HG03571 (cell line): ENCODE results near the gene CD300LD.

Experiments
- ATAC-seq: cut with Tn5 transposase; IDR thresholded peaks from one replicate; pipeline ENCODE4 v1.9.1; 2021; ENCODE audit not compliant: unreplicated experiment

Gene CD300LD

DNA sequence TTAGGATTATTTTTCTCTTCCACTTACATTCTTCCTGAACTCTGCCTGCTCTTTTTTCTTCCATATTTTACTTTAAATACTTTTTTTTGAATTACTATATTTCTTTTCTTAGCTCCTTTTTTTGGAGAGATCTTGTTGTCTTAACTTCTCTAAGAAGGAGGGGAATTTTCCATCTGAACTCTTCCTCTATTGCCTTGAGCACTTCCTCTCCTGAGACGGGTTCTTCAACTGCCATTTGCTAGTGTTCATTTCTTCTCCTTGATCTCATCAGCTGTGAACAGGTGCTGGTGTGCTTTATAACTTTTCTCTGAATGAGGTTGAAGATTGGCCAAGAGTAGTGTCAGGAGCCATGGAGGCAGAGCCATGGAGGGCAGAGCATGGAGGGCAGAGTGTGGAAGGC, 15.1 kb upstream of the CD300LD start:
- no peak for ATAC-seq

DNA sequence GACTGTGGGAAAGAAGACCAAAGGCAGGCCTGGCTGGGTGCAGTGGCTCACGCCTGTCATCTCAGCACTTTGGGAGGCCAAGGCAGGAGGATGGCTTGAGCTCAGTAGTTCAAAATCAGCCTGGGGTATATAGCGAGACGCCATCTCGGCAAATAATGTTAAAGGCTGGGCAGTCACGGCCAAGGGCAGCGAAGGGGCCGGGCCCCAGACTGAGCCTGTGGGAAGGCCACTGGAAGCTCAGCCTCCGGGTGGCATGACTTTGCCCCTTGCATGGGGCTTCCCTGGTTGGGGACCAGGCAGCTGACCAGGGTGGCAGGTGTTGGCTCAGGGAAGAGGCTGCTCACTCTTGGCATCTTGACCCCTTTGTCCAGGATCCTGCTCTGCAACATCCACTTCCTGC, 14.0 kb upstream of the CD300LD start:
- no peak for ATAC-seq

DNA sequence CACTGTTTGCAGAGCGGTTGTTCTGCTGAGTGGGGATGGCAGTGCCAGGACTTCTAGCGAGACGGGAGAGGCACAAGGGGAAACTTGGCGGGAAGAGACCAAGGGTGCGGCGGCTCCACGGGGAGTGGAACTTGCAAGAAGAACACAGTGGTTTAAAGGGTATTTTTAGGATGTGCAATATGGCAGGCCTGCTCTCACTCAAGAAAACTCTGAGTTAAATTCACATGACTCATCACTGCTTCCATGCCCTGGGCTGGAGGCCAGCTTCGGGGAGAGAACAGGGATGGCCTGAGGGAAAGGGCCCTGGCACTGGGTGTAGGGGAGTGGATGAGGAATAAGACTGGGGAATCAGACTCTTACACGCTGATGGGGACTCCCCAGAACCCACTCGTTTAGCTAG, 13.3 kb upstream of the CD300LD start:
- no peak for ATAC-seq

DNA sequence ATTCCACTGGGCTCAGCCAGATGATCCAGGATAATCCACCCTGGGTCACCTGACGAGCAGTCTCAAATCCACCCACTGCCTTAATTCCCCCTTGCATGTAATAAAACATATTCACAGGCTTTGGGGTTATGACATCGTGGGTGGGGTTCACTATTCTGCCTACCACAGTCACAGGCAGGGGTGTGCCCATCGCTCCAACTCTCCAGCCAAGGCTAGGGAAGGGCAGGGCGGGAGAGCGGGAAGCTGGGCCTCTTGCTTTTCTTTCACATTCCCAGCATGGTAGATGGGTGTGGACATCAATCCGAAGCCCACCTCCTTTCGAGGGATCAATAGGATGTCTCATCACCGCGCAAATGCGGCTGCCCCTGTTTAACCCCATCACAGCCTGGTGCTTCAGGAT, 12.7 kb upstream of the CD300LD start:
- ATAC-seq: no peak

DNA sequence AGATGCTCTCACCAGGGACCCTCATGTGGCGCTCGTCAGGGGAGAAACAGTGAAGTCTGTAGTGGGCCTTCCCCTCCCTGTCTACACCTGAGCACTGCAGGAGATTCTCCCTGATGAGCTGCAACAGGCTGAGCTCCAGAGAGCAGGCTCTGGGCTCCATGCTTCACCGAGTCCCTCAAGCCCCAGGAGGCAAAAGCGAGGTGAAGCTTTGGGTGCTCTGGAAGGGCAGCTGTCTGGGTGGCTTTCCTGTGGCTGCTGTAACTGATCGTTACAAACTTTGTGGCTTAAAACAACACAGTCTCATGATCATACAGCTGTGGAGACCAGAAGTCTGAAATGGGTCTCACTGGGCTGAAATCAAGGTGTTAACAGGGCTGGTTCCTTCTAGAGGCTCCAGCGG, 12.1 kb upstream of the CD300LD start:
- ATAC-seq: no peak

DNA sequence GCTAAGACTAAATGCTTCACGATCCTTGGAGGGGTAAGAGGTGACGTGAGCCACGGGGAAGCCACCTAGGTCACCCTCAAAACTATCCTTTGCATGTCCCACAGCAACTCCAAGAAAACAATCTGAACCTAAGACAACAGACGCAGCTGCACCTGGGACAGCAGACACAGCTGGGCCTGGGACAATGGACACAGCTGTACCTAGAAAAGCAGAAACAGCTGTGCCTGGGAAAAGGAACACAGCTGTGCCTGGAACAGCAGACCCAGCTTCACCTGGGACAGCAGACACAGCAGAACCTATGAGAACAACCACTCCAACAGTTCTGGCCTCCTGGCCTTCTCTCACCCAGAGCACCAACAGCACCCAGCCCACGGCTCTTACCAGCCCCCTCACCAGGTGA, 11.7 kb upstream of the CD300LD start:
- ATAC-seq: no peak

DNA sequence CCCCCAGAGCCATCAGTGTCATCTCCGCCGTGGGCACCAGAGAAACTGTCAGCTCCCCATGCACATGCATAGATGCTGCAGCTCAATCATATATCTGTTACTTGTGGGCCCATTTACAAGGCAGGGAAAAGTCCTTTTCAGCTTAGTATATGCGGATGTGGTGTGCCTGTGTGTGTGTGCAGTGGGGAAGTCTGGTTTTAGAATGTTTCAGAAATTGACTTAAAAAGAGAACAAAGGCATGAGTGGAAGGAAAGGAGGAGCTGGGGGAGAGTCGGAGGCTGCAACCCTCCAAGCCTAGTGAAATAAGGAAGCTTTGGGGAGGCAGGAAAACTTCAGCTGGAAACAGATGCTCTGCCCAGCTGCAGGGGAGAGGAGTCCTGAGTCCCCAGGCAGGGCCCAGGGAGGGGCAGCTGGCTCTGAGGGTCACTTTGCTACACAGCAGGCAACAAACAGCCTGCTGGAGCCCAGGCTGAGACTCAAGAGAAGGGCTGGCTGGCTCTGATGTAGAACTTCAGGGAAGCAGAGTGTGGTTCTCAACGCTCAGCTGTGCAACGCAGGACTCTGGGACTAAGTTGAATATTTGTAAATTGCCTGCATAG, 11.1 kb upstream of the CD300LD start:
- no peak for ATAC-seq

DNA sequence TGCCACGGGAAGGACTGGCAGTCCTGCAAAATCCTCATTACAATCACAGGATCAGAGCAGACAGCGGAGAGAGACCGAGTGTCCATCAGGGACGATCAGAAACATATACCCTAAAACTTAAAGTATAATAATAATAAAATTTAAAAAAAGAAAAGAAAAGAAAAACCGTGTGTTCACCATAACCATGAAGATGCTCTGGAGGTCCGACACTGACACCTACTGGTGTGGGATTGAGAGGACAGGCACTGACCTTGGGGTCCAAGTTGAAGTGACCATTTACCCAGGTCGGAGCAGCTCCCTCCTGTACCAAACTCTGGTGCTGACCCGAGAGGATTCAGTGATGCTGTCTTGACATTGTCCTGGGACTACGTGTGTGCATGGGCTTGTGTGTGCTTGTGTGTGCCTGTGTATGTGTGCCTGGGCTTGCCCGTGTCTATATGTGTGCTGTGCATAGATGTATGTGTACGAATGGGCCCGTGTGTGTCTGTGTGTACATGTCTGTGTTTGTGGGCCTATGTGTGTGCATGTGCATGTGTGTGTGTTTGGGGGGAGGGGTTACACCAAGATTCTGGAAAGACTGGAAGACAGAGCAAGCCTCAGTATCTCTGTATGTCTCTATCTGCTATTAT, 10.0 kb upstream of the CD300LD start:
- no peak for ATAC-seq

DNA sequence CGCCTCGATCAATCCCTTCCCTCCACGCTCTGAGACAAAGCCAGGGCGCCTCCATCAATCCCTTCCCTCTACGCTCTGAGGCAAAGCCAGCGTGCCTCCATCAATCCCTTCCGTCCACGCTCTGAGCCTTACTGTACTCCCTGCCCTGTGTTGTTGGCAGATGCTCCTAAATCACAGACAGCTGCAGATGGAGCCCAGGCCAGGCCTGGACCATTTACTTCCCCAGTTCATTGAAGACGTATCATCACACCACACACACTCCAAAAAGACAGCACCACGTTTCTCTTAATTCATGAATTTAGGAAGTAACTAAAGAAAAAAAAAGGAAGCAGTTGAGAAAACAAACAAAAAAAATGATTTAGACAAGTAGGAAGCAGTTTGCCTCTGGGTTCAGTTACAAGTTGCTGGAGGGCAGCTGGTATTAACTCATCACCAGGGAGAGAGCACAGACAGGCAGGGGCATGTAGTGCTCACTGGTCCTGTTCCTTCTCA, 7.4 kb upstream of the CD300LD start:
- ATAC-seq: no peak

DNA sequence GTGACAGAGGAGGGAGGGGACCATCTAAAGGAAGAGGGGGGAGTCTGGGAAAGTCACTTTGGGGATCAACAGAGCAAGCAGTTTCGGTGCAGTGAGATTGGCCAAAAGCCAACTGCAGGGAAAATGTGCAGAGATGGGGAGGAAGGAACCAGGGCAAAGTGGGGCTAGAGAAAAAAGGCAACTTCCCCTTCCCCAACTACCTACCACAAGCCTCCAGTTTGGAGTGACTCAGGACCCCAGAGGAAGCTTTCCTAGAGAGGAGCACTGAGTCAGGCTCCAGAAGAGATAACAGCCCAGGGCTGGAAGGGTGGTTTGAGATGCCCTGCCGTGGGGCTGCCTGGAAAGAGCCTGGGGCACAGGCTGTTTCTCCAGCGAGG, 6.9 kb upstream of the CD300LD start:
- ATAC-seq: no peak

DNA sequence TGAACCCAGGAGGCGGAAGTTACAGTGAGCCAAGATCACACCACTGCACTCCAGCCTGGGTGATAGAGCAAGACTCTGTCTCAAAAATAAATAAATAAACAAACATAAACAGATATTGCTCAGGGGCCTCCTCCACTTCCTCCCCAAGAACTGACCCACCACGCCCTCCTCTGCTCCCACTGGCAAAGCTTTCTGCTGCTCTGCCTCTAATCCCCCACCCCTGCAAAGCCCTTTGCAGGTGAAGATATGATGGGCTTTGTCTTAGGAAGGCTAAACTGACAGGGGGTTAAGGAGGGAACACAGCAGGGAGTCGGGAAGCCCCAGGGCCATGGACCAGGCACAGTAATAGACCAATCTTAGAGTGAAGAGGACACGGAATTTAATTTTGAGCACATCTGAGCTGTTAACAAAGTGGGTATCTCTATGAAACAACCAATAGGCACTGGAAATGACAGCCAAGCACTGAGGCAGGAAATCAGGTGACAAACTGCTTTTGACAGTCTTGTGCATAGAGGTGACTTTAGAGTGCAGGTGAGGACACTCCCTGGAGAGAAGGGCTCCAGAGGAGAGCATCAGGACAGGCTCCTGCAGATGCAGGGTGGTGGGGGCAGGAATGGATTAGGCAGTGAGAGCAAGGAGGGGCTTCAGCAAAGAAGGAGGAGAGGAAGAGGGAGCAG, 6.4 kb upstream of the CD300LD start:
- ATAC-seq: no peak

DNA sequence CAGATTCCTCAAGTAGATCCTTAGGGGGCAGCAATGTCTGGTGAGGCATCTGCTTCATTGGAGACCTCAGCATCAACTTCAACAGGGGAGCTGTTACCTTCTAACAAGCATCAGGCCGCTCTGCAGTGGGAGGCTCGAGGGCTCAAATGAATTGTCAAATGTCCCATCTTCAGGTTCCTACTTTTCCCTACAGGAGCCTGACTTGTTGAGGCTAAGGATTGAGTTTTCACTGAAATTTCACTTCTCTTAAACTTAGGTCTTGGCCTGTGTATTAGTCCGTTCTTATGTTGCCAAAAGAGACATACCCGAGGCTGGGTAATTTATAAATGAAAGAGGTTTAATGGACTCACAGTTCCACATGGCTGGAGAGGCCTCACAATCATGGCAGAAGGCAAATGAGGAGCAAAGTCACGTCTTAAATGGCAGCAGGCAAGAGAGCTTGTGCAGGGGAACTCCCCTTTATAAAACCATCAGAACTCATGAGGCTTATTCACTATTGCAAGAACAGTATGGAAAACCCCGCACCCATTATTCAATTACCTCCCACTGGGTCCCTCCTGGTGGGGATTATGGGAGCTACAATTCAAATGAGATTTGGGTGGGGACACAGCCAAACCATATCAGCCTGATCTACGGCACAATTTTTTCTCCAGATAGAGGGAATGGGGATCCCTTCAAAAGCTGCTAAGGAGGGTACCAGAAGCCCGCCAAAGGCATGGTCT, 5.1 kb upstream of the CD300LD start:
- ATAC-seq: no peak

DNA sequence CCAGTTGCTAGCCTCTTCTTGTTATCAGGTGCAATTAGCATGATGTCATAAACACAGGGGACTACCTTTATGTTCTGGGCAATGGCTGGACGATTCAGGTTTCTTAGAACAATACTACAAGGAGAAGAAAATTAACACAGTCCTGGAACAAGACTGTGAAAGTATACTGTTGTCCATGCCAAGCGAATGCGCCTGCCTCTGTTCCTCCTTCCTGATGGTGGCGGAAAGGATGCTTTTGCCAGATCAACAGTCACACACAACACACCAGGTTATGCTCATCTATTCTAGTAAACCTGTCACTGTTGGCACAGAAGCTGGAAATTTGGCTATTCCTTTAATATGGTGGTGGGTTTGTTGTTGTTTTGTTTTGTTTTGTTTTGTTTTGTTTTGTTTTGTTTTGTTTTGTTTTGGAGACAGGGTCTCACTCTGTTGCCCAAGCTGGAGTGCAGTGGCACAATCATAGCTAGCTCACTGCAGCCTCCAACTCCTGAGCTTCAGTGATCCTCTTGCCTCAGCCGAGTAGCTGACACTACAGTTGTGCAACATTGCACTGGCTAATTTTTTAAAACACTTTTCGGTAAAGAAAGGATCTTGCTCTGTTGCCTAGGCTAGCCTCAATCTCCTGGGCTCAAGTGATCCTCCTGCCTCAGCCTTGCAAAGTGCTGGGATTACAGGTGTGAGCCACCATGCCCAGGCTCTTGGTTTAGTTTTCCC, 3.1 kb upstream of the CD300LD start:
- ATAC-seq: no peak

DNA sequence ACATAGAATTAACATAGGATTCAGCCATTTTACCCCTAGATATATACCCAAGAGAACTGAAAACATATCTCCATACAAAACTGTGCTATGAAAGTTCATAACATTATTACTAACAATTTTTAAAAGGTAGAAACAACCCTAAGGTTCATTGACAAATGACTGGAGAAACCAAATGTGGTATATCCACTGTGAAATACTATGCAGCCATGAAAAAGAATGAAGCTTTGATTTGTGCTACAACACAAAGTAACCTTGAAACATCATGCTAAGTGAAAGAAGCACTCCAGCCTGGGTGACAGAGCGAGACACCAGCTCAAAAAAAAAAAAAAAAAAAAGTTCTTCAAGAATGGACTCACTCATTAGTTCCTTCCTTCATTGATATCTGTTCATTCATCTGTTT, 580 bp downstream of the CD300LD start:
- ATAC-seq: no peak

DNA sequence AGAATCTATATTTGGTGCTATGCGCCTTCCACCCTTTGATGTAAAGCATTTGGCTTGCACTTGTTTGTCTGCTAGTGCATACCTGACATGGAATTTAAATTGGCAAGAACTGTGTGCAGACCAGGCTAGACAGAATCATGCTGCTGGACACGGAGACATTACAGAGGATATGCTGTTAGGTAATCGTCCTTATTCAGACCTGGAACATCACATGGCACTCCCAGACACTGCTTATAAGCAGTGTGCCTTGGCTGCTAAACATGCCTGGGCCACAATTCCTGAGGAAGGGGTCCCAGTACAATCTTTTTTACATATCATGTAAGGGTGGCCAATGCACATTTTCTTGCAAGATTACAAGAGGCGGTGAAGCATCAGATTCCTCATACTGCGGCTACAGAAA, 6.4 kb downstream of the CD300LD start:
- no peak for ATAC-seq

DNA sequence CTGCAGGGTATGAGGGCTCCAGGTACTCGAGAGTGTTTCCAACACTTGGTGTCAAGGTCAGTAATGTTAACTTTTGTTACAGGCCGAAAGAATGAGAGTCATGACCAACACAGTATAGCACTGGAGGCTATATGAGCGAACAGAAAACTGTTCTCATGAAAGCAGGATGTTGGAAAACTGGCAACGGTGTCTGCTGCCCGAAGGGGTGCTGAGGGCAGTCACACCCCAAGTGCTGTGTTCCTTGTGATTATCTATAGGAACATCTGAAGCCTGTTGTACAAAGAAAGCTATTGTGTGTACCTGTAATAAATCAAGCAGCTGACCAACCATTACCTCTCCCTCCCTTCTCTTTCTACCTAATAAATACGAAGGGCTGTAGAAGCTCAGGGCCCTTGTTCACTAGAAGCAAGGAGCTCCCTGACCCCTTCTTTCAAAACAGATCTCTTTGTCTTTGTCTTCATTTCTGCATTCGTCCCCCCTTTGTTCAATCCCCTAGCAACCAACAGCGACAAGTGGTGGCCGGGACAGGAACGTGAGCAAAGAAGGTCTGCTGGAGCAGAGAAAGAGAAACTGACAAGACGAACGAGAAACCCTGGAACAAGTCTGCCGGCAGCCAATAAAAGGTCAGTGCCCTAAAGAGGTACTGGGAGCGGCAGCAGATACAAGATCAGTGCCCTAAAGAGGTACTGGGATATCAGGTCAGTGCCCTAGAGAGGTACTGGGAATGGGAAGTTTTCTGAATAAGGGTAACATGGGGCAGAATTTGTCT, 7.6 kb downstream of the CD300LD start:
- ATAC-seq: no peak

DNA sequence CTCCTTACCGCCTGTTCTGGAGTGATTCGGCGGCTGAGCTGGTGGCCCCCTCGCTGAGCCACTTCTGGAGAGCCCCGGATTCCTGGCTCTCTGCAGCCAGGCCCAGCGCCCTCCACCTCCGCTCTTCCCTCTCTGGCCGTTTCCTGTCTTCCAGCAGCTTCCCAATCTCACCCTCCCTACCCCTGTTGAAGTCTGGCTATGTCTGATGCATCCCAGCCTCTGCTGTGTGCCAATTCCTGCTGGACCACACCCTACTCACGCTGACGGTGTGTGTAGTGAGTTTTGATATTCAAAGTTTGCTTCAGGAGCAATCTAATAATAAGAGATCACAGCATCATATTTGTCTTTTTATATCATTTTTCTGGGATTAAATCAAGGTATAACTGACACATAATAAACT, 9.4 kb downstream of the CD300LD start:
- ATAC-seq: no peak

DNA sequence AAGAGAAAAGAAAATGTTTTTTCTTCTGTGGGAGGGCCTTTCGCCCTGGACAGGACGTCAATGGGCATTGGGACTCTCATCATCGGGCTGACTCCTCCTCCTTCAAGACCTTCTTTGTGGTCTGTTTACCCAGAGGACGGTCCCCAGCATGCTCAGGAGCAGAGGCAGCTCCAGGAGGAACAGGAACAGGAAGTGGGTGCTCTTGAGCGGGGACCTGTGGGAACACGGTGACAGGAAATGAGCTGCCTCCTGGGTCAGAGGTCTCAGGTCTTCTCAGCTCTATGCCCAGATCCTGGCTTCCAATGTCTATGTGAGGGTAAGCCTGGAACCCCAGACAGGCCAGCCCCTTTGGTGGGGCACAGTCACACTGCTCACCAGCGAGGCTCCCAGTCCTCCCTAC, 12.2 kb downstream of the CD300LD start:
- no peak for ATAC-seq

DNA sequence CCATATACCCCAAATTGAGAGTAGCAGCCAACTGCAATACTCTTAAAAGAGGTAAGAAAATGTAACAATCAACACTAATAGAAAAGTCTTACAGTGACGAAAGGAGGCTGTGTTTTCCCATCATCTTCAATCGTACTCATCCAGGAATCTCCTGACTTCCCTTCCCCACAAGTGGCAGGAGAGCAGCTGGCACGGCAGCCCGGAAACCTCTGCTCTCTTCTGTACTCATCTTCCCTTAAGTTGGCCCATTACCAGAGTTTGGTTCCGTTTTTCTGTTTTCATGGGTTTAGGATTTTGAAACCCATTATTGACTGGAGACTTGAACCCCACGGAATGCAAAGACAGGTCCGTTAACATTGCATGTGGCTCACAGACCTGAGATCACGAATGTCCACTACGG, 13.1 kb downstream of the CD300LD start:
- ATAC-seq: no peak

DNA sequence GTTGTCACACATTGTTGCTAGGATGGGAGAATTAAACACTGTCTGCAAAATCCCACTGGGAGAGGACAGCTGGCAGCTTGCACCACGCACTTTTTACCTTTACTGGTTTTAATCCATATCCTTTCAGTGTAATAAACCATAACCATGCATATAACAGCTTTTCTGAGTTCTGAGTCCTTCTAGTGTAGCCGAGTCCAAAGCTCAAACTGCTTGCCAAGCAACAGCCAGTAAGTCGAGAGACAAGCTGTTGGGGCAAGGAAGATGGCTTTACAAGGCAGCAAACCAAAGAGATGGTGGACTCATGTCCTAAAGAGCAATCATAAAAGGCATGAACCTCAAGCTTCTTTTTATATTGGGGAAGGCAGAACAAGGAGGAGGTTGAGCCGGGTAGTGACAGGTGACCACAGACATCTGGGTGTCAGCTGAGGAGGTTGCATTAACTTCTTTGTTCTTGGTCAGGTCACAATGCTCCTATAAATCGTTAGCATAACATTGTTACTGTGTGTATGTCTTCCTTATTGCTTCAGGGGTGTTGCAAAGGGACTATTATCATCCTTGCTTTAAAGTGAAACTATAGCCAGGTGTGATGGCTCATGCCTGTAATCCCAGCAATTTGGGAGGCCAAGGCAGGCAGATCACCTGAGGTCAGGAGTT, 17.5 kb downstream of the CD300LD start:
- no peak for ATAC-seq
